NOMO-1 (cell line): Measurements from ENCODE around the gene MED27.

Experiments
- DNase-seq, 2 experiments: peaks; one replicate each; lab custom pipeline; 2025; ENCODE audit not compliant: unreplicated experiment in 2 of 2; lab: John Stamatoyannopoulos, UW

Gene MED27

DNA sequence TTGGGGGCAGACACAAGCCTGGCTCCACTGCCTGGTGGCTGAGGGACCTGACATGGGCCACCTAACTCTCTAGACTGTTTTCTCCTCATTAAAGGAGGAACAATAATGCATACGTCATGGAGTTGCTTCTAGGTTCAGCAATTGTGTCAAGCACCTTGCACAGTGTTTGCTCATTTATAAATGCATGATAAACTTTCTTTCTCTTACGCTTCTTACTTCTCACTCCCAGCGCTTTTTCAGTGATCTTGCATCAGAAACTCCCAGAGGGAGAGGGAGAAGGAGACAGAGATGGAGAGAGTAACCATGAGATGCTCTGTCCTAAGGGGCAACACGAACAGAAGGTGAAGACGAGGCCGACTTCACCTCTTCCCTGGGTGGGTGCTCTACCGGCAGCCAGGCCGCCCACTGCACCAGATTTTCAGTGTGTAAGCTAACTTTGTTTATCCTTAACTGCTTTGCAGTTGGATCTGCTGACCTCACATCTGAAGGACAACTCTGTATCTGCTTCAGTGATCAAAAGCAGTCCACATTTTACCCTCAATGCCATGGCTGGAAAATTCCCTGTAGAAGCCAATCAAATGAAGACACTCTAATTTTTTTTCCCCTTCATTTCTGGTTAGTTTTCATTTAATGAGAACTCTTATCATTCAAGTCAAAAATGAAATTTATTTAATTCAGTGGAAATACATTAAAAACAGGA, 35.3 kb downstream of the MED27 start:
- no peak for DNase-seq

DNA sequence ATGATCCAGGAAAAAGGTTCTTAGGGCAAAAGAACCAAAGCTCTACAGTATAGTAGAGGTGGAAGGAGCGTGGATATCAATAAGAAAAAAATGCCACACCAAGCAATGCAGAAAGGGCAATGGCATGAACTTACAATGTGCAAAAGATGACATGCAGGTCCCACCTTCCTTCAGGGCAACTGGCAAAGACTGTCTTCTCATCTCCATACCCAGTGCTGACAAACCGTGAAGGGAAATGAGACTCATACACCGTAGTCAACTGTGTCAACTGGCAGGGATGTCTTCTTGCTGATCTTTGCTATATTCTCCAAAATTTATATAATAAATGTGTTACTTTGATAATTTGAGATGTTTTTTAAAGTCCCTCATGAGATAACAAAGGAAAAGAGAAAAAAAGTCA, 36.0 kb downstream of the MED27 start:
- no peak for DNase-seq

GRCh38 chr9:132042324-132042723, 37.3 kb downstream of the MED27 start:
- no peak for DNase-seq

DNA sequence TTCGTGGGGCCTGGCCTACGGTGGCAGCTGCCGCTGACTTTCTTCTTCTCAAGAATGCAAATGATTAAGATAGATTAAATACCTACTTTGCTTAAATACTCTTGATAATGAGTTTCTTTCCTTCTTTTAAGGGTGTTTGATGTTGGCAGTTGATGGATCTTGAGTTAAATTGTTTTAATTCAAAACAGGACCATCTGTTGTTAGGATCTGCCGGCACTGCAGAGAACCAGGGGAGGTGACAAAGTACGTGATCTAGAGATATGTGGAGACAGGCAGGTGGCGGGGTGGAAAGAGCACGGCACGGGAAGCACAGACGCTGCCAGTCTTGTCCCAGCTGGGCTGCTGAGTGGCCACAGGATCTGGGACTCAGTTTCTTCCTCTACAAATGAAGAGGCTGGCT, 37.9 kb downstream of the MED27 start:
- DNase-seq: no peak

- DNase-seq: no peak
Measured at GRCh38 chr9:132040808-132041207, 38.9 kb downstream of the MED27 start.

GRCh38 chr9:132040246-132040645, 39.4 kb downstream of the MED27 start:
- no peak for DNase-seq

- DNase-seq: no peak
Measured at GRCh38 chr9:132039284-132039683, 40.4 kb downstream of the MED27 start.

- no peak for DNase-seq
Measured at GRCh38 chr9:132037458-132037857, 42.2 kb downstream of the MED27 start.

- no peak for DNase-seq
Measured at GRCh38 chr9:132036521-132036920, 43.1 kb downstream of the MED27 start.

GRCh38 chr9:132035679-132036078, 44.0 kb downstream of the MED27 start:
- no peak for DNase-seq

DNA sequence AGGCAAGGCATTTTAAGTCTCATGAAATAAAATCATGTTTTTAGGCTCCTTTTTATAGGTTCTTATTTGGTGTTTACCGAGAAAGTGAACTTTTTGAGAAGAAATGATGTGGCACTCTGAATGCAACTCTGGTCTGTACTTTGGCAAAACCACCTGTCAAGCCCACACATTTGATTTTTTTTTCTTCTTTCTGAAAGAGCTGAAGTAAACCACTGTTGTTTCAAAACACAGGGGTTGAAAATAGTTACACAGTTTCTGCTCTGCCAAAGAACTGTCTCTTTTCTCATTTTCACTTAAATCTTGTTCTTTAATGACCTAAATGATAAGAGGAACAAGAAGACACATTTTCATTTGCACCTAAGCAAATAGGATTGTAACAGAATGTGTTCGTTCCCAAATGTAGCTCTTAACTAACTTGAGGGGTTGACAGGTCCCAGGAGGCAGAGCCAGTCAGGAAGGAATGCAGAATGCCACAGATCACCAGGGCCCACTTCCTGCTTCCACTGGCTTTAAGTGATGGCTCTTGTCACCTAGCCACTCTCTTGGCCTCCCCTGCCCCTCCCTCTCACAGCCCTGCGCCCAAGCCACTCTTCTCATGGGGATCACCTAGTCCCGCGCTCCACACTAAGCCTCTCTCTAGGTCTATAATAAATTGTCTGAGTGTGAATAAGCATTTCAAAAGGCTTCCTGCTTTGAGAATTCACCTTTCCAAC, 47.3 kb downstream of the MED27 start:
- no peak for DNase-seq

- no peak for DNase-seq
Measured at GRCh38 chr9:132031467-132032237, 48.0 kb downstream of the MED27 start.

DNA sequence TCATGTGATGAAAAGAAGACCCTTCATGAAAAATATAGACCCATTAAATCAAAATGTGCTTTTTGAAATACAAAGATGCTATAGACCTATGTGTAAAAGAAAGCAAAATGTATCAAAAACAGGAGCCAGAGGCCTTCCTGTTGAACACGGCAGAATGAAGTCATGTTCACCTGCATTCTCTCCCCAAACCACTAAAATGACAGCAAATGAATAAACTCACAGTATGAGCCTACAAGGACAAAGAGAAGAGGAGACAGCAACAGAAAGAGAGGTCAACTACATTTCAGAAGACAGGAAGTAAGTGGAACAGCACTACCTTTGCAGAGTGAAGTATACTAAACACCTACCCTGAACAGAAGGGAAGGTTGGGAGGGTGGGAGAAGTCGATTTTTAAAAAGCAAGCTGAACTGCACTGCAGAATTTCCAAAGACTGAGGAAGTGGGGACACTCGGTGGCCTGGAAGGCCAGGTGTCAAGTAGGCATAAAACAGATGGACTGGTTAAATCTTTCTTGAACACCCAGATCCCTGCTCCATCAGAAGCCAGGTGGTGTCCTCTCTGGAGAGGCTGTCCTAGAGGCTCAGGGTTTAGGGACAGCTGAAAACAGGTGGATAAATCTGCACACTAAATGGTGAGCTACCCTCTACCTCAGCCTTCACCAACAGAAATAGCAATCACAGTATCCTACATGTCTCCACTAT, 48.9 kb downstream of the MED27 start:
- DNase-seq: no peak

GRCh38 chr9:132027752-132028663, 51.7 kb downstream of the MED27 start:
- no peak for DNase-seq

DNA sequence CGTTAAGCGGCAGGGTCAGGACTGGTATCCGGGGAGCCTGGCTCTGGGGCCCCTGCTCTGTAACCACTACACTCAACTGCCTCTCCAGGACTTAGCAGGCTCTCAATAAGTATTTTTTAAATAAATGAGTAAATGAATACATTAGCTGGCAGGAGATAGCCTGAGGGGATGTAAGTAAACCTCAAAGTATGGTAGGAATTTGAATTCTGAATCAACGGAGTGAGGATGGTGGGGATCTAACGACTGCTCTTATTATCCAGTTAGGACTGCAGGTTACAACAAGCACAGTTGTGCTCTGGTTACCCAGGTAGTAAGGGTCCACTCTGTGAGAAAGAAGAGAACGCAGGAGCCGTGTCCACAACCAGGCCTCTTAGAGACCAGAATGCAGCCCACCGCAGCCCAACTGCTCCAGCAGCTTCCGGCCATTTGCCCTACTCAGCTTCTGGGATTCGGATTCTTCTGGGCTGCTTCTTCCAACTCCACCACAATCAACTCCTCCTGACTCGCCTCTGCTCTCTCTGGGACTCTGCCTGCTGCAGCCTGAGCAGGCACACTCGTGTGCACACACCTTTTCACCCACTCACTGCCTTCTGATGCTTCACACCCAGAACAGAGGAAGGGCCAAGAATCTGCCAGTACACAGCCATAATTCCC, 52.6 kb downstream of the MED27 start:
- DNase-seq: no peak

- no peak for DNase-seq
Measured at GRCh38 chr9:132025766-132026165, 53.9 kb downstream of the MED27 start.

- no peak for DNase-seq
Measured at GRCh38 chr9:132024589-132024988, 55.1 kb downstream of the MED27 start.

- no peak for DNase-seq
Measured at GRCh38 chr9:132023419-132024180, 56.1 kb downstream of the MED27 start.
